ENCODE data around the gene FAM131B.

Gene FAM131B

GRCh38 chr7:143383642-143383957, 21.1 kb upstream of the FAM131B start:
- DNase-seq (ENCODE audit: low read depth in 2 of 3, low spot score in 1 of 3), result no peak

GRCh38 chr7:143382791-143383641, 20.5 kb upstream of the FAM131B start:
- no peak for DNase-seq (ENCODE audit: low read depth in 2 of 3, low spot score in 1 of 3)

- no peak for DNase-seq (ENCODE audit: low read depth in 2 of 3, low spot score in 1 of 3)
These were observed 19.7 kb upstream of the FAM131B start for GRCh38 chr7:143382126-143382790.

GRCh38 chr7:143381427-143382125, 19.1 kb upstream of the FAM131B start:
- DNase-seq (ENCODE audit: low read depth in 2 of 3, low spot score in 1 of 3), result no peak

- DNase-seq (ENCODE audit: low read depth in 2 of 3, low spot score in 1 of 3), result peak; percentile 74 to 88 (median 80)
These were observed 18.3 kb upstream of the FAM131B start, which contains the start of gene ZYX for GRCh38 chr7:143380646-143381426. TSS of gene ZYX (plus strand) at chr7:143381345. CDS start at chr7:143381572, 227 bp downstream.

- DNase-seq (ENCODE audit: low read depth in 2 of 3, low spot score in 1 of 3), result peak; percentile 76 to 91 (median 79)
These were observed 17.7 kb upstream of the FAM131B start for GRCh38 chr7:143380260-143380645.

GRCh38 chr7:143379611-143380259, 17.2 kb upstream of the FAM131B start:
- DNase-seq (ENCODE audit: low read depth in 2 of 3, low spot score in 1 of 3), result no peak

GRCh38 chr7:143376396-143376795, 13.9 kb upstream of the FAM131B start:
- DNase-seq (ENCODE audit: low read depth in 2 of 3, low spot score in 1 of 3), result no peak

GRCh38 chr7:143375298-143376034, 13.0 kb upstream of the FAM131B start:
- no peak for DNase-seq (ENCODE audit: low read depth in 2 of 3, low spot score in 1 of 3)

GRCh38 chr7:143374561-143374960, 12.0 kb upstream of the FAM131B start:
- DNase-seq (ENCODE audit: low read depth in 2 of 3, low spot score in 1 of 3), result no peak

- no peak for DNase-seq (ENCODE audit: low read depth in 2 of 3, low spot score in 1 of 3)
These were observed 10.8 kb upstream of the FAM131B start for GRCh38 chr7:143373255-143373794.

- peak; percentile 34 to 52 (median 46) for DNase-seq (ENCODE audit: low read depth in 2 of 3, low spot score in 1 of 3)
These were observed 9.6 kb upstream of the FAM131B start for GRCh38 chr7:143372070-143372469.

- DNase-seq (ENCODE audit: low read depth in 2 of 3, low spot score in 1 of 3), result no peak
These were observed 7.5 kb upstream of the FAM131B start for GRCh38 chr7:143369678-143370651.

- DNase-seq (ENCODE audit: low read depth in 2 of 3, low spot score in 1 of 3), result no peak
These were observed 5.9 kb upstream of the FAM131B start for GRCh38 chr7:143368387-143368786.

- no peak for DNase-seq (ENCODE audit: low read depth in 2 of 3, low spot score in 1 of 3)
These were observed 5.5 kb upstream of the FAM131B start for GRCh38 chr7:143367972-143368371.

GRCh38 chr7:143363016-143363937, 764 bp upstream of the FAM131B start:
- DNase-seq (ENCODE audit: low read depth in 2 of 3, low spot score in 1 of 3), result no peak

GRCh38 chr7:143361552-143362130, 872 bp downstream of the FAM131B start:
- DNase-seq (ENCODE audit: low read depth in 2 of 3, low spot score in 1 of 3), result no peak
